A549 (cell line): ENCODE results near the gene RXRA. TPM values are rescaled to one million over a fixed set of nuclear protein-coding genes. Genes with fewer than 3 reads are reported as not detected.

Source experiments
- ATAC-seq, 2 experiments: fragments of 200-7000 bp in 1 of 2; fragments of >200 bp in 1 of 2; cut with Nextera tagmentation in 1 of 2; cut with Tn5 transposase in 1 of 2; 3 replicates each; pipeline versions ENCODE4 v1.8.0 to v1.9.1; 2018 to 2020; ENCODE audit warnings: mild to moderate bottlenecking in 1 of 2, moderate library complexity in 1 of 2
- CTCF ChIA-PET: fragments of 300-600 bp; sonication (Branson Sonifier 250); formaldehyde crosslinking; extraction: SDS; loops from one replicate; lab custom pipeline; 2021; ENCODE audit warnings: antibody characterized with exemption, inconsistent platforms; lab: Yijun Ruan, JAX
- POLR2A ChIA-PET: fragments of 350-600 bp; formaldehyde crosslinking; extraction: SDS; loops from one replicate; lab custom pipeline; 2021; ENCODE audit warnings: antibody characterized with exemption, inconsistent platforms; lab: Yijun Ruan, JAX
- DNase-seq, 2 experiments: peaks; one replicate each; pipeline versions ENCODE4 v3.0.0 to v3.0.0-alpha.2; 2011 to 2016; ENCODE audit warnings: low read depth in 1 of 2, low spot score in 1 of 2
- FAIRE-seq: peaks from 2 replicates; lab custom pipeline; 2011; peaks lifted over from hg19 to GRCh38; lab: Jason Lieb, UNC
- H3K27ac ChIP-seq, 2 experiments: fragments of >200 bp; sonication (Bioruptor Twin); formaldehyde crosslinking; 3 replicates each; pipeline ENCODE4 v1.5.1; 2016 to 2017
- H3K4me1 ChIP-seq: fragments of >200 bp; sonication (Bioruptor Twin); formaldehyde crosslinking; 3 replicates; pipeline ENCODE4 v1.6.1; 2016
- H3K4me2 ChIP-seq: fragments of >200 bp; sonication (Bioruptor Twin); formaldehyde crosslinking; 3 replicates; pipeline ENCODE4 v1.6.1; 2016
- H3K4me3 ChIP-seq: fragments of >200 bp; sonication (Bioruptor Twin); formaldehyde crosslinking; 3 replicates; pipeline ENCODE4 v1.5.1; 2016
- H3K9me3 ChIP-seq: fragments of >200 bp; sonication (Bioruptor Twin); formaldehyde crosslinking; 3 replicates; pipeline ENCODE4 v1.6.1; 2016
- BCL3 ChIP-seq: fragments of >200 bp; sonication (Bioruptor Twin); formaldehyde crosslinking; IDR thresholded peaks from 3 replicates; pipeline ENCODE4 v1.6.1; 2016
- BHLHE40 ChIP-seq: IDR thresholded peaks from 2 replicates; pipeline ENCODE4 v1.6.1; 2012; ENCODE audit warnings: low read depth, low read length, inconsistent platforms
- CHD2 ChIP-seq: fragments of 150-350 bp; IDR thresholded peaks from 2 replicates; pipeline ENCODE4 v1.6.1; 2014; ENCODE audit warnings: low read length; ENCODE audit not compliant: partially characterized antibody
- CHD4 ChIP-seq: fragments of 200-600 bp; sonication (generic); IDR thresholded peaks from 2 replicates; pipeline ENCODE4 v1.6.1; 2016; ENCODE audit warnings: antibody characterized with exemption, mild to moderate bottlenecking, borderline replicate concordance
- CTCF ChIP-seq: fragments of >200 bp; sonication (Bioruptor Twin); formaldehyde crosslinking; IDR thresholded peaks from 3 replicates; pipeline ENCODE4 v1.5.1; 2016
- E2F6 ChIP-seq: IDR thresholded peaks from 2 replicates; pipeline ENCODE4 v1.6.1; 2012; ENCODE audit warnings: low read depth, borderline replicate concordance
- EHF ChIP-seq: fragments of 250-450 bp; sonication (Bioruptor Pico); IDR thresholded peaks from 2 replicates; pipeline ENCODE4 v1.5.0; 2020; ENCODE audit warnings: mild to moderate bottlenecking
- ESRRA ChIP-seq: fragments of 150-350 bp; IDR thresholded peaks from 2 replicates; pipeline ENCODE4 v1.6.1; 2014; ENCODE audit warnings: mild to moderate bottlenecking, low read length, borderline replicate concordance
- GATA3 ChIP-seq: IDR thresholded peaks from 2 replicates; pipeline ENCODE4 v1.6.1; 2012; ENCODE audit warnings: borderline replicate concordance
- HOXA7 ChIP-seq: fragments of 250-450 bp; sonication (Bioruptor Pico); IDR thresholded peaks from 2 replicates; pipeline ENCODE4 v1.5.0; 2020; ENCODE audit warnings: mild to moderate bottlenecking, moderate library complexity
- JUN ChIP-seq, 2 experiments: fragments of >200 bp; sonication (Bioruptor Twin); formaldehyde crosslinking; IDR thresholded peaks; 2 replicates in 1 of 2; 3 replicates in 1 of 2; pipeline ENCODE4 v1.6.1; 2016 to 2017
- JUNB ChIP-seq: fragments of >200 bp; sonication (Bioruptor Twin); formaldehyde crosslinking; IDR thresholded peaks from 2 replicates; pipeline ENCODE4 v1.6.1; 2016
- KDM5A ChIP-seq: fragments of 200-600 bp; sonication (generic); IDR thresholded peaks from 2 replicates; pipeline ENCODE4 v1.6.1; 2016; ENCODE audit warnings: antibody characterized with exemption, mild to moderate bottlenecking
- MAX ChIP-seq: IDR thresholded peaks from 2 replicates; pipeline ENCODE4 v1.6.1; 2012
- MAZ ChIP-seq: fragments of 150-350 bp; IDR thresholded peaks from 2 replicates; pipeline ENCODE4 v1.6.1; 2014; ENCODE audit warnings: antibody characterized with exemption, low read depth, low read length, borderline replicate concordance
- NFE2L2 ChIP-seq: fragments of 150-350 bp; conservative IDR thresholded peaks from 2 replicates; pipeline ENCODE4 v1.6.1; 2014; ENCODE audit warnings: low read length
- NPAS2 ChIP-seq: fragments of 250-450 bp; sonication (Bioruptor Pico); IDR thresholded peaks from 2 replicates; pipeline ENCODE4 v1.8.0; 2022; ENCODE audit warnings: mild to moderate bottlenecking, moderate library complexity, borderline replicate concordance
- NR3C1 ChIP-seq: fragments of >200 bp; sonication (Bioruptor Twin); formaldehyde crosslinking; IDR thresholded peaks from 3 replicates; pipeline ENCODE4 v1.6.1; 2017
- PHF8 ChIP-seq: fragments of 200-600 bp; sonication (generic); IDR thresholded peaks from 2 replicates; pipeline ENCODE4 v1.6.1; 2016; ENCODE audit warnings: low read depth, mild to moderate bottlenecking, antibody characterized with exemption, moderate library complexity, borderline replicate concordance
- POLR2A ChIP-seq: IDR thresholded peaks from 2 replicates; pipeline ENCODE4 v1.6.1; 2012; ENCODE audit warnings: mild to moderate bottlenecking, low read length
- RARB ChIP-seq: fragments of 250-450 bp; sonication (Bioruptor Pico); IDR thresholded peaks from 2 replicates; pipeline ENCODE4 v1.8.0; 2021; ENCODE audit warnings: mild to moderate bottlenecking, moderate library complexity
- RCOR1 ChIP-seq: fragments of 150-350 bp; IDR thresholded peaks from 2 replicates; pipeline ENCODE4 v1.6.1; 2014; ENCODE audit warnings: antibody characterized with exemption, low read length, low read depth
- REST ChIP-seq: fragments of 200-600 bp; sonication (generic); IDR thresholded peaks from 2 replicates; pipeline ENCODE4 v1.6.1; 2016; ENCODE audit warnings: antibody characterized with exemption, mild to moderate bottlenecking, moderate library complexity
- RNF2 ChIP-seq: fragments of 200-600 bp; sonication (generic); IDR thresholded peaks from 2 replicates; pipeline ENCODE4 v1.6.1; 2016; ENCODE audit warnings: low read depth, mild to moderate bottlenecking, antibody characterized with exemption, moderate library complexity, borderline replicate concordance
- TP53 ChIP-seq: fragments of 250-450 bp; sonication (Bioruptor Pico); IDR thresholded peaks from 2 replicates; pipeline ENCODE4 v1.5.0; 2021; ENCODE audit warnings: mild to moderate bottlenecking, moderate library complexity
- ZNF302 ChIP-seq: fragments of 250-450 bp; sonication (Bioruptor Pico); IDR thresholded peaks from 2 replicates; pipeline ENCODE4 v1.9.0; 2021; ENCODE audit warnings: inconsistent platforms, mild to moderate bottlenecking, moderate library complexity
- WGBS: methylation state at CpG from one replicate; pipeline ENCODE4 v1.1.6; 2017; ENCODE audit errors: missing lambda C conversion rate; 5-methylcytosine and 5-hydroxymethylcytosine counted together
- polyA plus RNA-seq, 4 experiments: library from polyadenylated mRNA; depleted of rRNA in 3 of 4; stranded (reverse); fragments of >200 nt; fragmentation: RNase III in 1 of 4; extraction: RNeasy Plus Mini Kit Qiagen cat#74134 plus additional on column Dnase treatment in 1 of 4; gene quantifications; 2 replicates in 3 of 4; 3 replicates in 1 of 4; pipeline ENCODE4 v1.2.3, GENCODE V29; 2011 to 2017

Gene RXRA
- polyA plus RNA-seq, 2 of the 4 experiments (the other 2 are of a cell fraction), result 6.6 to 23.9 TPM

- CTCF ChIA-PET, result interaction anchor here (0.6 to 1.2 kb wide), 3 partner anchors 18 to 71 kb away, joined by 3 read pairs; no protein-coding TSS in a partner anchor
- Histone ChIP-seq H3K4me2 (no peak overlapping the region), H3K27ac (peak overlapping the region; percentile 93 to 97; a peak in 5 of 6 replicates), H3K4me1 (peaks cover 59% of the 10 kb centered on the region), H3K4me3 (no peak overlapping the region), H3K9me3 (no peaks in the 10 kb centered on the region)
- 79% methylated on average over 11 of the region's 16 CpGs for WGBS
- ATAC-seq (no peak), DNase-seq (no peak), FAIRE-seq (no peak)
- TF ChIP-seq MAZ (no peak), BHLHE40 (no peak), ESRRA (no peak), E2F6 (no peak), CTCF (no peak), NR3C1 (no peak), BCL3 (no peak), RNF2 (no peak), GATA3 (no peak), HOXA7 (CRISPR knock-in tag) (no peak), RARB (CRISPR knock-in tag) (no peak), POLR2A (no peak), PHF8 (no peak), TP53 (CRISPR knock-in tag) (no peak)
- POLR2A ChIA-PET, result no interaction called here
Observed at GRCh38 chr9:134372581-134373267, 46.5 kb downstream of the RXRA start.

GRCh38 chr9:134373269-134373668, 47.0 kb downstream of the RXRA start:
- H3K4me2 ChIP-seq, result no peak overlapping the region
- no peaks in the 10 kb centered on the region for H3K9me3 ChIP-seq
- TF ChIP-seq RARB (CRISPR knock-in tag) (no peak), MAX (0 out of 2 replicates have a peak, but pooled peaks have one; percentile 15)
- 96% methylated on average over 13 of the region's 13 CpGs for WGBS
- ChIA-PET POLR2A (no interaction called here), CTCF (interaction anchor here (0.6 to 1.2 kb wide), 3 partner anchors 19 to 71 kb away, joined by 3 read pairs; no protein-coding TSS in a partner anchor)
- H3K4me1 ChIP-seq, result peaks cover 64% of the 10 kb centered on the region
- H3K27ac ChIP-seq, result peak overlapping the region; percentile 93 to 97
- FAIRE-seq (no peak), DNase-seq (no peak), ATAC-seq (no peak)
- no peak overlapping the region for H3K4me3 ChIP-seq

- no peak for FAIRE-seq
- no peak for ATAC-seq
- 94% methylated on average over 17 of the region's 17 CpGs for WGBS
Observed at GRCh38 chr9:134373953-134374300, 47.7 kb downstream of the RXRA start.

More at GRCh38 chr9:134373953-134374300, 47.7 kb downstream of the RXRA start:
- H3K4me1 ChIP-seq, result peaks cover 71% of the 10 kb centered on the region
- no peaks in the 10 kb centered on the region for H3K9me3 ChIP-seq
- no peak overlapping the region for H3K4me3 ChIP-seq
- ChIA-PET CTCF (interaction anchor here (0.9 to 1.2 kb wide), 2 partner anchors 10 to 11 kb away, joined by 3 read pairs; no protein-coding TSS in a partner anchor), POLR2A (no interaction called here)
- no peak for DNase-seq
- peak overlapping the region; percentile 93 to 97; a peak in 5 of 6 replicates for H3K27ac ChIP-seq
- TF ChIP-seq REST (no peak), RCOR1 (no peak), ZNF302 (CRISPR knock-in tag) (no peak), CHD4 (no peak), CHD2 (no peak), NFE2L2 (no peak), PHF8 (no peak), MAX (no peak), JUNB (no peak), NPAS2 (CRISPR knock-in tag) (no peak), JUN (IDR thresholded peaks at IDR 0.05) (no peak), EHF (CRISPR knock-in tag) (no peak), KDM5A (no peak), GATA3 (no peak)
- no peak overlapping the region for H3K4me2 ChIP-seq
